K562 (cell line): Measurements from ENCODE around the gene POU3F1. TPM values are rescaled to one million over a fixed set of nuclear protein-coding genes. Genes with fewer than 3 reads are reported as not detected.

Experiments used
- CBFB ChIP-seq: sonication (generic); formaldehyde crosslinking; IDR thresholded peaks from 2 replicates; pipeline ENCODE4 v1.4.0; 2020; ENCODE audit warnings: mild to moderate bottlenecking, missing genetic modification reagents
- CBX8 ChIP-seq: fragments of 200-600 bp; sonication (generic); IDR thresholded peaks from 2 replicates; pipeline ENCODE4 v1.6.1; 2012; ENCODE audit warnings: borderline replicate concordance, mixed run types, low read depth, mild to moderate bottlenecking, moderate library complexity, mixed read lengths, low read length, control low read depth, inconsistent platforms; ENCODE audit not compliant: poor library complexity, severe bottlenecking; ENCODE audit errors: extremely low read depth
- CREB5 ChIP-seq: fragments of 250-450 bp; sonication (Bioruptor Pico); IDR thresholded peaks from 2 replicates; pipeline ENCODE4 v1.5.0; 2020; ENCODE audit warnings: mild to moderate bottlenecking
- CSDE1 ChIP-seq, 2 experiments: fragments of 450-650 bp; IDR thresholded peaks; 2 replicates each; pipeline ENCODE4 v1.6.1; 2016; ENCODE audit warnings: mild to moderate bottlenecking in 1 of 2
- HDAC2 ChIP-seq: fragments of 450-650 bp; IDR thresholded peaks from 2 replicates; pipeline ENCODE4 v1.6.1; 2016; ENCODE audit warnings: mild to moderate bottlenecking
- HEY1 ChIP-seq: fragments of 250-450 bp; sonication (Bioruptor Pico); IDR thresholded peaks from 2 replicates; pipeline ENCODE4 v1.5.0; 2020; ENCODE audit warnings: mild to moderate bottlenecking, moderate library complexity, borderline replicate concordance
- HNRNPK ChIP-seq: fragments of 200-400 bp; formaldehyde crosslinking; IDR thresholded peaks from one replicate; pipeline ENCODE4 v1.6.1; 2018; ENCODE audit warnings: mild to moderate bottlenecking, low read depth, low read length; ENCODE audit not compliant: poor library complexity, severe bottlenecking
- HSF4 ChIP-seq: fragments of 250-450 bp; sonication (Bioruptor Pico); IDR thresholded peaks from 2 replicates; pipeline ENCODE4 v2.1.2; 2022; ENCODE audit warnings: mild to moderate bottlenecking, moderate library complexity, borderline replicate concordance
- KAT8 ChIP-seq: fragments of 450-650 bp; IDR thresholded peaks from 2 replicates; pipeline ENCODE4 v1.6.1; 2016; ENCODE audit warnings: low read depth, mild to moderate bottlenecking
- KLF13 ChIP-seq: fragments of 450-650 bp; IDR thresholded peaks from 2 replicates; pipeline ENCODE4 v1.6.1; 2016; ENCODE audit warnings: missing genetic modification characterization, low read depth, mild to moderate bottlenecking, missing compliant biosample characterization, moderate library complexity, borderline replicate concordance
- MCM3 ChIP-seq: fragments of 450-650 bp; IDR thresholded peaks from 2 replicates; pipeline ENCODE4 v1.6.1; 2016
- MEF2A ChIP-seq: IDR thresholded peaks from 2 replicates; pipeline ENCODE4 v1.6.1; 2011; ENCODE audit warnings: low read depth, mild to moderate bottlenecking, low read length, moderate library complexity; ENCODE audit not compliant: control insufficient read depth
- NEUROD1 ChIP-seq: fragments of 150-350 bp; IDR thresholded peaks from 2 replicates; pipeline ENCODE4 v1.6.1; 2014; ENCODE audit warnings: borderline replicate concordance, low read length, low read depth; ENCODE audit not compliant: partially characterized antibody
- NFRKB ChIP-seq: fragments of 450-650 bp; IDR thresholded peaks from 2 replicates; pipeline ENCODE4 v1.6.1; 2016; ENCODE audit warnings: low read depth
- NR2C1 ChIP-seq, 2 experiments: fragments of 450-650 bp; IDR thresholded peaks; 2 replicates each; pipeline ENCODE4 v1.6.1; 2017; ENCODE audit warnings: mild to moderate bottlenecking in 2 of 2, antibody characterized with exemption in 1 of 2, inconsistent platforms in 1 of 2, missing compliant biosample characterization in 1 of 2, missing genetic modification characterization in 1 of 2
- POLR2AphosphoS2 ChIP-seq: IDR thresholded peaks from 2 replicates; pipeline ENCODE4 v1.6.1; 2012; ENCODE audit warnings: low read length, improper control_type of control experiment
- POLR2G ChIP-seq: fragments of 200-400 bp; formaldehyde crosslinking; IDR thresholded peaks from 2 replicates; pipeline ENCODE4 v1.6.1; 2017; ENCODE audit warnings: low read depth, mild to moderate bottlenecking, antibody characterized with exemption, low read length, moderate library complexity
- RBM39 ChIP-seq: fragments of 200-400 bp; formaldehyde crosslinking; optimal IDR thresholded peaks from 2 replicates; pipeline ENCODE3; 2018; ENCODE audit warnings: low read depth, low read length
- RFX1 ChIP-seq: fragments of 450-650 bp; IDR thresholded peaks from 2 replicates; pipeline ENCODE4 v1.6.1; 2016; ENCODE audit warnings: mild to moderate bottlenecking, moderate library complexity
- SMARCA4 ChIP-seq: fragments of 450-650 bp; IDR thresholded peaks from 2 replicates; pipeline ENCODE4 v1.6.1; 2016
- SOX6 ChIP-seq: fragments of 450-650 bp; IDR thresholded peaks from 2 replicates; pipeline ENCODE4 v1.6.1; 2014; ENCODE audit warnings: mild to moderate bottlenecking
- U2AF1 ChIP-seq: fragments of 200-400 bp; formaldehyde crosslinking; optimal IDR thresholded peaks from 2 replicates; pipeline ENCODE3; 2017; ENCODE audit warnings: mild to moderate bottlenecking, low read depth, low read length, moderate library complexity
- XRCC4 ChIP-seq: IDR thresholded peaks from one replicate; pipeline ENCODE4 v1.6.1; 2011; ENCODE audit not compliant: insufficient read depth, insufficient read length; ENCODE audit errors: extremely low read depth
- ZNF124 ChIP-seq: sonication (generic); formaldehyde crosslinking; IDR thresholded peaks from 2 replicates; pipeline ENCODE4 v1.8.1; 2022; ENCODE audit warnings: missing genetic modification reagents
- ZNF134 ChIP-seq: fragments of 250-450 bp; sonication (Bioruptor Pico); conservative IDR thresholded peaks from 2 replicates; pipeline ENCODE4 v1.4.0; 2020
- ZNF384 ChIP-seq: IDR thresholded peaks from 2 replicates; pipeline ENCODE4 v1.6.1; 2012; ENCODE audit warnings: low read depth, low read length, improper control_type of control experiment
- ZNF551 ChIP-seq: fragments of 250-450 bp; sonication (Bioruptor Pico); IDR thresholded peaks from 2 replicates; pipeline ENCODE4 v1.5.0; 2021; ENCODE audit warnings: mild to moderate bottlenecking, moderate library complexity
- ZSCAN29 ChIP-seq: fragments of 450-650 bp; IDR thresholded peaks from 2 replicates; pipeline ENCODE4 v1.6.1; 2017
- ZZZ3 ChIP-seq: fragments of 450-650 bp; IDR thresholded peaks from 2 replicates; pipeline ENCODE4 v1.6.1; 2016; ENCODE audit warnings: antibody characterized with exemption, mild to moderate bottlenecking, moderate library complexity
- polyA plus RNA-seq, 8 experiments: library from polyadenylated mRNA; depleted of rRNA in 4 of 8; stranded (reverse) in 5 of 8; unstranded in 3 of 8; fragments of >200 nt; fragmentation: Nextera tagmentation in 2 of 8; fragmentation: Illumina TruSeq in 1 of 8; extraction: Ambion mirVana in 2 of 8; extraction: Trizol in 1 of 8; gene quantifications; 2 replicates each; pipeline versions ENCODE4 v1.2.1 to v1.2.3, GENCODE V29; 2011 to 2014; ENCODE audit warnings: inconsistent platforms in 1 of 8, missing spikeins in 1 of 8
- total RNA-seq, 7 experiments: library from RNA; depleted of rRNA in 6 of 7; stranded (reverse); fragments of >200 nt in 6 of 7; fragmentation: Illumina TruSeq in 2 of 7; extraction: Trizol in 2 of 7; gene quantifications; 2 replicates each; pipeline versions ENCODE4 v1.2.1 to v1.2.3, GENCODE V29; 2011 to 2021; ENCODE audit warnings: low replicate concordance in 1 of 7

POU3F1 gene
- total and polyA plus RNA-seq, 9 of the 15 experiments (the other 6 are each of a cell fraction or from before 2014, with no cell fraction given), result 0.09 TPM; not detected in 8

- TF ChIP-seq KAT8 (no peak), ZNF551 (no peak), ZSCAN29 (0 out of 2 replicates have a peak, but pooled peaks have one; percentile 23), RBM39 (no peak), HDAC2 (peak; percentile 94), KLF13 (tag) (peak; percentile 93; the same call in 1 of the 2 replicates), NR2C1 (IDR thresholded peaks at IDR 0.05) (peak; percentile 65), NR2C1 (tag; IDR thresholded peaks at IDR 0.05) (peak; percentile 90), MCM3 (no peak), NFRKB (peak; percentile 92), CSDE1 (IDR thresholded peaks at IDR 0.05) (peak in 1 of 2 experiments; percentile 19; a peak in 1 of 4 replicates), HEY1 (CRISPR knock-in tag) (peak; percentile 89; the same call in 1 of the 2 replicates), NEUROD1 (no peak), CBX8 (no peak), POLR2AphosphoS2 (no peak), ZZZ3 (no peak), XRCC4 (no peak), HNRNPK (no peak), SMARCA4 (peak; percentile 41; the same call in 1 of the 2 replicates), HSF4 (peak; percentile 95), ZNF134 (CRISPR knock-in tag) (peak; percentile 68), CREB5 (peak; percentile 85; the same call in 1 of the 2 replicates), POLR2G (peak; percentile 93), RFX1 (no peak), ZNF124 (CRISPR knock-in tag) (peak; percentile 53; the same call in 1 of the 2 replicates), U2AF1 (no peak), MEF2A (no peak), SOX6 (peak; percentile 40; the same call in 1 of the 2 replicates), ZNF384 (no peak), CBFB (CRISPR knock-in tag) (peak; percentile 72)
Measured at GRCh38 chr1:38012363-38013226, 34.0 kb downstream of the POU3F1 start, which contains the start of gene UTP11 (continued).
